ENCODE measurements around the gene TRMT2A.

The TRMT2A gene

GRCh38 chr22:20107951-20108756 lies 8.9 kb downstream of the TRMT2A start:
- peaks cover 92% of the 10 kb centered on the region for H3K36me3 ChIP-seq (ENCODE audit: insufficient read depth, low read length)
- H3K4me3 ChIP-seq (ENCODE audit: low read length): no peak overlapping the region
- H3K4me1 ChIP-seq (ENCODE audit: insufficient read depth, low read length): no peaks in the 10 kb centered on the region
- H3K9me3 ChIP-seq (ENCODE audit: low read length): no peaks in the 10 kb centered on the region
- H2AFZ ChIP-seq (ENCODE audit: low read depth, low read length): no peak overlapping the region
- no peaks in the 10 kb centered on the region for H3K27me3 ChIP-seq (ENCODE audit: insufficient read depth, low read length)

- Histone ChIP-seq H3K9me3 (ENCODE audit: low read length) (no peaks in the 10 kb centered on the region), H3K36me3 (ENCODE audit: insufficient read depth, low read length) (peaks cover 91% of the 10 kb centered on the region), H3K27me3 (ENCODE audit: insufficient read depth, low read length) (no peaks in the 10 kb centered on the region), H3K4me1 (ENCODE audit: insufficient read depth, low read length) (no peaks in the 10 kb centered on the region), H3K4me3 (ENCODE audit: low read length) (no peak overlapping the region), H2AFZ (ENCODE audit: low read depth, low read length) (no peak overlapping the region)
These were observed 9.5 kb downstream of the TRMT2A start for GRCh38 chr22:20107471-20107901.

GRCh38 chr22:20106849-20107237 lies 10.2 kb downstream of the TRMT2A start:
- H2AFZ ChIP-seq (ENCODE audit: low read depth, low read length): no peak overlapping the region
- H3K9me3 ChIP-seq (ENCODE audit: low read length): no peaks in the 10 kb centered on the region
- H3K4me3 ChIP-seq (ENCODE audit: low read length): no peak overlapping the region
- no peaks in the 10 kb centered on the region for H3K27me3 ChIP-seq (ENCODE audit: insufficient read depth, low read length)
- no peaks in the 10 kb centered on the region for H3K4me1 ChIP-seq (ENCODE audit: insufficient read depth, low read length)
- peaks cover 90% of the 10 kb centered on the region for H3K36me3 ChIP-seq (ENCODE audit: insufficient read depth, low read length)

- no peaks in the 10 kb centered on the region for H3K4me1 ChIP-seq (ENCODE audit: insufficient read depth, low read length)
- H2AFZ ChIP-seq (ENCODE audit: low read depth, low read length): no peak overlapping the region
- H3K9me3 ChIP-seq (ENCODE audit: low read length): no peaks in the 10 kb centered on the region
- no peak overlapping the region for H3K4me3 ChIP-seq (ENCODE audit: low read length)
- peaks cover 92% of the 10 kb centered on the region for H3K36me3 ChIP-seq (ENCODE audit: insufficient read depth, low read length)
- no peaks in the 10 kb centered on the region for H3K27me3 ChIP-seq (ENCODE audit: insufficient read depth, low read length)
These were observed 10.7 kb downstream of the TRMT2A start for GRCh38 chr22:20106205-20106848.

GRCh38 chr22:20105456-20106204 lies 11.4 kb downstream of the TRMT2A start:
- Histone ChIP-seq H3K9me3 (ENCODE audit: low read length) (no peaks in the 10 kb centered on the region), H3K27me3 (ENCODE audit: insufficient read depth, low read length) (no peaks in the 10 kb centered on the region), H3K4me1 (ENCODE audit: insufficient read depth, low read length) (no peaks in the 10 kb centered on the region), H3K36me3 (ENCODE audit: insufficient read depth, low read length) (peaks cover 93% of the 10 kb centered on the region), H2AFZ (ENCODE audit: low read depth, low read length) (no peak overlapping the region), H3K4me3 (ENCODE audit: low read length) (no peak overlapping the region)

GRCh38 chr22:20102203-20102780 lies 14.7 kb downstream of the TRMT2A start:
- Histone ChIP-seq H3K4me1 (ENCODE audit: insufficient read depth, low read length) (no peaks in the 10 kb centered on the region), H3K27me3 (ENCODE audit: insufficient read depth, low read length) (no peaks in the 10 kb centered on the region), H3K36me3 (ENCODE audit: insufficient read depth, low read length) (peaks cover 90% of the 10 kb centered on the region), H3K4me3 (ENCODE audit: low read length) (no peak overlapping the region), H3K9me3 (ENCODE audit: low read length) (no peaks in the 10 kb centered on the region), H2AFZ (ENCODE audit: low read depth, low read length) (no peak overlapping the region)

GRCh38 chr22:20101638-20102037 lies 15.4 kb downstream of the TRMT2A start:
- no peaks in the 10 kb centered on the region for H3K27me3 ChIP-seq (ENCODE audit: insufficient read depth, low read length)
- no peak overlapping the region for H3K4me3 ChIP-seq (ENCODE audit: low read length)
- H3K4me1 ChIP-seq (ENCODE audit: insufficient read depth, low read length): no peaks in the 10 kb centered on the region
- no peaks in the 10 kb centered on the region for H3K9me3 ChIP-seq (ENCODE audit: low read length)
- H2AFZ ChIP-seq (ENCODE audit: low read depth, low read length): no peak overlapping the region
- H3K36me3 ChIP-seq (ENCODE audit: insufficient read depth, low read length): peaks cover 89% of the 10 kb centered on the region

GRCh38 chr22:20099099-20099711 lies 17.8 kb downstream of the TRMT2A start:
- Histone ChIP-seq H3K4me3 (ENCODE audit: low read length) (no peak overlapping the region), H3K27me3 (ENCODE audit: insufficient read depth, low read length) (no peaks in the 10 kb centered on the region), H3K36me3 (ENCODE audit: insufficient read depth, low read length) (peaks cover 89% of the 10 kb centered on the region), H3K9me3 (ENCODE audit: low read length) (no peaks in the 10 kb centered on the region), H3K4me1 (ENCODE audit: insufficient read depth, low read length) (no peaks in the 10 kb centered on the region), H2AFZ (ENCODE audit: low read depth, low read length) (no peak overlapping the region)

GRCh38 chr22:20096574-20097420 lies 20.2 kb downstream of the TRMT2A start:
- H3K4me3 ChIP-seq (ENCODE audit: low read length): no peak overlapping the region
- H3K36me3 ChIP-seq (ENCODE audit: insufficient read depth, low read length): peaks cover 91% of the 10 kb centered on the region
- no peak overlapping the region for H2AFZ ChIP-seq (ENCODE audit: low read depth, low read length)
- H3K4me1 ChIP-seq (ENCODE audit: insufficient read depth, low read length): no peaks in the 10 kb centered on the region
- peaks cover 2% of the 10 kb centered on the region for H3K9me3 ChIP-seq (ENCODE audit: low read length)
- no peaks in the 10 kb centered on the region for H3K27me3 ChIP-seq (ENCODE audit: insufficient read depth, low read length)

GRCh38 chr22:20095521-20095920 lies 21.5 kb downstream of the TRMT2A start:
- H3K4me3 ChIP-seq (ENCODE audit: low read length): no peak overlapping the region
- peaks cover 93% of the 10 kb centered on the region for H3K36me3 ChIP-seq (ENCODE audit: insufficient read depth, low read length)

GRCh38 chr22:20094197-20094807 lies 22.7 kb downstream of the TRMT2A start:
- peaks cover 2% of the 10 kb centered on the region for H3K9me3 ChIP-seq (ENCODE audit: low read length)
- H3K36me3 ChIP-seq (ENCODE audit: insufficient read depth, low read length): peaks cover 95% of the 10 kb centered on the region
- H2AFZ ChIP-seq (ENCODE audit: low read depth, low read length): no peak overlapping the region
- no peak overlapping the region for H3K4me3 ChIP-seq (ENCODE audit: low read length)
- H3K4me1 ChIP-seq (ENCODE audit: insufficient read depth, low read length): no peaks in the 10 kb centered on the region
- H3K27me3 ChIP-seq (ENCODE audit: insufficient read depth, low read length): no peaks in the 10 kb centered on the region

More at GRCh38 chr22:20095521-20095920, 21.5 kb downstream of the TRMT2A start:
- Histone ChIP-seq H2AFZ (ENCODE audit: low read depth, low read length) (no peak overlapping the region), H3K4me1 (ENCODE audit: insufficient read depth, low read length) (no peaks in the 10 kb centered on the region), H3K9me3 (ENCODE audit: low read length) (peaks cover 2% of the 10 kb centered on the region), H3K27me3 (ENCODE audit: insufficient read depth, low read length) (no peaks in the 10 kb centered on the region)

All from neuron (in vitro differentiated cells).